ENCODE data around the gene HIVEP3.

HIVEP3 gene

GRCh38 chr1:41716188-41717130, 202.3 kb downstream of the HIVEP3 start:
- TF ChIP-seq POLR2AphosphoS5 (IDR thresholded peaks at IDR 0.05; ENCODE audit: low read depth, low read length) (no peak), FOXP2 (optimal IDR thresholded peaks at IDR 0.05; ENCODE audit: borderline replicate concordance, extremely low read depth, extremely low read length, insufficient read depth) (no peak), SIN3A (IDR thresholded peaks at IDR 0.05; ENCODE audit: borderline replicate concordance, insufficient read depth, low read length) (no peak), REST (IDR thresholded peaks at IDR 0.05; ENCODE audit: insufficient read depth in 1 of 2, low read depth in 2 of 2, low read length in 2 of 2) (no peak), TAF1 (IDR thresholded peaks at IDR 0.05; ENCODE audit: borderline replicate concordance, insufficient read depth, low read length) (no peak)

- TF ChIP-seq TAF1 (IDR thresholded peaks at IDR 0.05; ENCODE audit: borderline replicate concordance, insufficient read depth, low read length): no peak
- TF ChIP-seq POLR2AphosphoS5 (IDR thresholded peaks at IDR 0.05; ENCODE audit: low read depth, low read length): no peak
- TF ChIP-seq FOXP2 (optimal IDR thresholded peaks at IDR 0.05; ENCODE audit: borderline replicate concordance, extremely low read depth, extremely low read length, insufficient read depth): no peak
- TF ChIP-seq SIN3A (IDR thresholded peaks at IDR 0.05; ENCODE audit: borderline replicate concordance, insufficient read depth, low read length): no peak
- TF ChIP-seq REST (IDR thresholded peaks at IDR 0.05; ENCODE audit: insufficient read depth in 1 of 2, low read depth in 2 of 2, low read length in 2 of 2): no peak
These were observed 203.2 kb downstream of the HIVEP3 start for GRCh38 chr1:41715441-41716095.

- TF ChIP-seq POLR2AphosphoS5 (IDR thresholded peaks at IDR 0.05; ENCODE audit: low read depth, low read length): no peak
- no peak for TF ChIP-seq TAF1 (IDR thresholded peaks at IDR 0.05; ENCODE audit: borderline replicate concordance, insufficient read depth, low read length)
- no peak for TF ChIP-seq FOXP2 (optimal IDR thresholded peaks at IDR 0.05; ENCODE audit: borderline replicate concordance, extremely low read depth, extremely low read length, insufficient read depth)
- TF ChIP-seq REST (IDR thresholded peaks at IDR 0.05; ENCODE audit: insufficient read depth in 1 of 2, low read depth in 2 of 2, low read length in 2 of 2): no peak
- TF ChIP-seq SIN3A (IDR thresholded peaks at IDR 0.05; ENCODE audit: borderline replicate concordance, insufficient read depth, low read length): no peak
These were observed 203.9 kb downstream of the HIVEP3 start for GRCh38 chr1:41714638-41715389.

GRCh38 chr1:41713557-41714327, 205.0 kb downstream of the HIVEP3 start:
- TF ChIP-seq TAF1 (IDR thresholded peaks at IDR 0.05; ENCODE audit: borderline replicate concordance, insufficient read depth, low read length): no peak

GRCh38 chr1:41713141-41713540, 205.6 kb downstream of the HIVEP3 start:
- TF ChIP-seq TAF1 (IDR thresholded peaks at IDR 0.05; ENCODE audit: borderline replicate concordance, insufficient read depth, low read length) (no peak), SIN3A (IDR thresholded peaks at IDR 0.05; ENCODE audit: borderline replicate concordance, insufficient read depth, low read length) (no peak), POLR2AphosphoS5 (IDR thresholded peaks at IDR 0.05; ENCODE audit: low read depth, low read length) (no peak), FOXP2 (optimal IDR thresholded peaks at IDR 0.05; ENCODE audit: borderline replicate concordance, extremely low read depth, extremely low read length, insufficient read depth) (no peak), REST (IDR thresholded peaks at IDR 0.05; ENCODE audit: insufficient read depth in 1 of 2, low read depth in 2 of 2, low read length in 2 of 2) (no peak)
